ENCODE data around the gene GPR119. TPM values are rescaled to one million over a fixed set of nuclear protein-coding genes. Genes with fewer than 3 reads are reported as not detected.
"Not testable (repeated sequence)": the region's sequence is repeated elsewhere in the genome, so short reads cannot be mapped to it uniquely, and the experiment has no call there.

Gene GPR119
- total RNA-seq, 1 experiment from 2014 or later, result not detected

DNA sequence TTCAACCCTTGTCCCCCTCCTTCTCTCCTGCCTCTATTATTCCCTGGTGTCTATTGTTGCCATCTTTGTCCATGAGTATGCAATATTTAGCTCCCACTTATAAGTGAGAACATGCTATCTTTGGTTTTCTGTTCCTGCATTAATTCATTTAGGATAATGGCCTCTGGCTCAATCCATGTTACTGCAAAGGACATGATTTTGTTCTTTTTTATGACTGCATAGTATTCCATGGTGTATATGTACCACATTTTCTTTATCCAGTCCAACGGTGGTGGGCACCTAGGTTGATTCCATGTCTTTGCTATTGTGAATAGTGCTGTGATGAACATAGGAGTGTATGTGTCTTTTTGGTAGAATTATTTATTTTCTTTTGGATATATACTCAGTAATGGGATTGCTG is 33.4 kb downstream of the GPR119 start:
- POLR2A ChIA-PET, H3K9me3 Mint-ChIP-seq, ATAC-seq: not testable (repeated sequence)

DNA sequence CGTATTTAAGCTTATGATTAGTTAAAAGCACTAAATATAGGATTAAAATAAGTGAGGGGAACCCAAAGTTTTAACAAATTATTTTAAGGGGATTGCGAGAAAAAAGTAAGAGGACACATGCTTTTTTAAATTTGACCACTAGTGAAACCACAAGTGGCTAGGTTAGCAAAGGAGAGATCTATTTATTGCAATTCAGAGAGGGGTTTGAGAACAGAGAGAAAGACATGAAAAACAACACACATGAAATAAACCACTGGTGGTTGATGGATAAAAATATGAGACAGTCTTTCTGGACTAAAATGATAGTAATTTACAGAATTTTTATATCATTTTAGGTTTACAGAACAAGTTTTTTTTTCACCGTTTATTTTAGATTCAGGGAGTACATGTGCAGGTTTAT is 33.9 kb downstream of the GPR119 start:
- Mint-ChIP-seq H3K4me3 (no peak overlapping the region), H3K27ac (no peak overlapping the region), H3K36me3 (peaks cover 9% of the 10 kb centered on the region), H3K9me3 (no peaks in the 10 kb centered on the region), H3K27me3 (ENCODE audit: low read depth) (no peaks in the 10 kb centered on the region), H3K4me1 (no peaks in the 10 kb centered on the region)
- DNase-seq (ENCODE audit: low spot score), result no peak
- ChIA-PET POLR2A (no interaction called here), CTCF (no interaction called here)
- ATAC-seq, result no peak
- TF ChIP-seq ESRRA (CRISPR knock-in tag; IDR thresholded peaks at IDR 0.05; ENCODE audit: borderline replicate concordance), result no peak
- no peak for TF ChIP-seq MYBL2 (CRISPR knock-in tag; IDR thresholded peaks at IDR 0.05)
- TF ChIP-seq ZNF423 (CRISPR knock-in tag; IDR thresholded peaks at IDR 0.05), result no peak
- TF ChIP-seq, protein P1, sequence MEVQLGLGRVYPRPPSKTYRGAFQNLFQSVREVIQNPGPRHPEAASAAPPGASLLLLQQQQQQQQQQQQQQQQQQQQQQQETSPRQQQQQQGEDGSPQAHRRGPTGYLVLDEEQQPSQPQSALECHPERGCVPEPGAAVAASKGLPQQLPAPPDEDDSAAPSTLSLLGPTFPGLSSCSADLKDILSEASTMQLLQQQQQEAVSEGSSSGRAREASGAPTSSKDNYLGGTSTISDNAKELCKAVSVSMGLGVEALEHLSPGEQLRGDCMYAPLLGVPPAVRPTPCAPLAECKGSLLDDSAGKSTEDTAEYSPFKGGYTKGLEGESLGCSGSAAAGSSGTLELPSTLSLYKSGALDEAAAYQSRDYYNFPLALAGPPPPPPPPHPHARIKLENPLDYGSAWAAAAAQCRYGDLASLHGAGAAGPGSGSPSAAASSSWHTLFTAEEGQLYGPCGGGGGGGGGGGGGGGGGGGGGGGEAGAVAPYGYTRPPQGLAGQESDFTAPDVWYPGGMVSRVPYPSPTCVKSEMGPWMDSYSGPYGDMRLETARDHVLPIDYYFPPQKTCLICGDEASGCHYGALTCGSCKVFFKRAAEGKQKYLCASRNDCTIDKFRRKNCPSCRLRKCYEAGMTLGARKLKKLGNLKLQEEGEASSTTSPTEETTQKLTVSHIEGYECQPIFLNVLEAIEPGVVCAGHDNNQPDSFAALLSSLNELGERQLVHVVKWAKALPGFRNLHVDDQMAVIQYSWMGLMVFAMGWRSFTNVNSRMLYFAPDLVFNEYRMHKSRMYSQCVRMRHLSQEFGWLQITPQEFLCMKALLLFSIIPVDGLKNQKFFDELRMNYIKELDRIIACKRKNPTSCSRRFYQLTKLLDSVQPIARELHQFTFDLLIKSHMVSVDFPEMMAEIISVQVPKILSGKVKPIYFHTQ (CRISPR knock-in tag; IDR thresholded peaks at IDR 0.05), result no peak
- TF ChIP-seq, protein P2, sequence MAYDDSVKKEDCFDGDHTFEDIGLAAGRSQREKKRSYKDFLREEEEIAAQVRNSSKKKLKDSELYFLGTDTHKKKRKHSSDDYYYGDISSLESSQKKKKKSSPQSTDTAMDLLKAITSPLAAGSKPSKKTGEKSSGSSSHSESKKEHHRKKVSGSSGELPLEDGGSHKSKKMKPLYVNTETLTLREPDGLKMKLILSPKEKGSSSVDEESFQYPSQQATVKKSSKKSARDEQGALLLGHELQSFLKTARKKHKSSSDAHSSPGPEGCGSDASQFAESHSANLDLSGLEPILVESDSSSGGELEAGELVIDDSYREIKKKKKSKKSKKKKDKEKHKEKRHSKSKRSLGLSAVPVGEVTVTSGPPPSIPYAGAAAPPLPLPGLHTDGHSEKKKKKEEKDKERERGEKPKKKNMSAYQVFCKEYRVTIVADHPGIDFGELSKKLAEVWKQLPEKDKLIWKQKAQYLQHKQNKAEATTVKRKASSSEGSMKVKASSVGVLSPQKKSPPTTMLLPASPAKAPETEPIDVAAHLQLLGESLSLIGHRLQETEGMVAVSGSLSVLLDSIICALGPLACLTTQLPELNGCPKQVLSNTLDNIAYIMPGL (CRISPR knock-in tag; IDR thresholded peaks at IDR 0.05), result no peak
- TF ChIP-seq ETV6 (CRISPR knock-in tag; IDR thresholded peaks at IDR 0.05), result no peak

More for the DNA sequence above, 33.4 kb downstream of the GPR119 start:
- H3K4me1 Mint-ChIP-seq; DNase-seq (ENCODE audit: low spot score); H3K27me3 Mint-ChIP-seq (ENCODE audit: low read depth); CTCF ChIA-PET; H3K36me3 Mint-ChIP-seq; H3K4me3 Mint-ChIP-seq; H3K27ac Mint-ChIP-seq: not testable (repeated sequence)

DNA sequence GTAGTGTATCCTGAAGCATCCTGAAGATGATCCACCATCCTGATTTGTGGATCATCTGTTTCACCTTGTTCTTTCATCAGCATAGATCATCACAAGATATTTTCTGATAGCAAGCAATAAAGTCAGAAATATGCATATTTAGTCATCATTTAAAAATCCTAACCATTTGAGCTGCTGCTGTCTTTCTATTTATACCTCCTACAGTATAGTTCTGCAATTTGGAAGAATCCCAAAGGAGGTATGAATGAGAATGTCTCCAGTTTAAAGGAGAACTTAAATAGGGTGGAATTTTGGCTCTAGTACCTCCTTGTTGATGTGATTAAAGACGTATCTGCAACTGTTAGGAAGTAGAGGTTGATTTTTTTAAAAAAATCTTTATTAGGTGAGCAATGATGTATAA is 38.2 kb downstream of the GPR119 start:
- H3K9me3 Mint-ChIP-seq, result no peaks in the 10 kb centered on the region
- H3K4me3 Mint-ChIP-seq, result no peak overlapping the region
- no peaks in the 10 kb centered on the region for H3K27me3 Mint-ChIP-seq (ENCODE audit: low read depth)
- no peak for TF ChIP-seq SMAD4 (CRISPR knock-in tag; IDR thresholded peaks at IDR 0.05)
- no peak for TF ChIP-seq EMX1 (CRISPR knock-in tag; IDR thresholded peaks at IDR 0.05)
- TF ChIP-seq TP53 (CRISPR knock-in tag; IDR thresholded peaks at IDR 0.05), result no peak
- TF ChIP-seq NFATC4 (CRISPR knock-in tag; IDR thresholded peaks at IDR 0.05), result no peak
- TF ChIP-seq, protein P3, sequence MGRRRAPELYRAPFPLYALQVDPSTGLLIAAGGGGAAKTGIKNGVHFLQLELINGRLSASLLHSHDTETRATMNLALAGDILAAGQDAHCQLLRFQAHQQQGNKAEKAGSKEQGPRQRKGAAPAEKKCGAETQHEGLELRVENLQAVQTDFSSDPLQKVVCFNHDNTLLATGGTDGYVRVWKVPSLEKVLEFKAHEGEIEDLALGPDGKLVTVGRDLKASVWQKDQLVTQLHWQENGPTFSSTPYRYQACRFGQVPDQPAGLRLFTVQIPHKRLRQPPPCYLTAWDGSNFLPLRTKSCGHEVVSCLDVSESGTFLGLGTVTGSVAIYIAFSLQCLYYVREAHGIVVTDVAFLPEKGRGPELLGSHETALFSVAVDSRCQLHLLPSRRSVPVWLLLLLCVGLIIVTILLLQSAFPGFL (CRISPR knock-in tag; IDR thresholded peaks at IDR 0.05; ENCODE audit: borderline replicate concordance), result no peak
- TF ChIP-seq ZNF396 (CRISPR knock-in tag; IDR thresholded peaks at IDR 0.05; ENCODE audit: borderline replicate concordance), result no peak
- TF ChIP-seq IRF2 (CRISPR knock-in tag; IDR thresholded peaks at IDR 0.05; ENCODE audit: borderline replicate concordance, low read depth), result no peak
- TF ChIP-seq JAZF1 (CRISPR knock-in tag; IDR thresholded peaks at IDR 0.05), result no peak
- TF ChIP-seq, protein P4, sequence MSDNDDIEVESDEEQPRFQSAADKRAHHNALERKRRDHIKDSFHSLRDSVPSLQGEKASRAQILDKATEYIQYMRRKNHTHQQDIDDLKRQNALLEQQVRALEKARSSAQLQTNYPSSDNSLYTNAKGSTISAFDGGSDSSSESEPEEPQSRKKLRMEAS (CRISPR knock-in tag; IDR thresholded peaks at IDR 0.05), result no peak
- TF ChIP-seq, protein P5, sequence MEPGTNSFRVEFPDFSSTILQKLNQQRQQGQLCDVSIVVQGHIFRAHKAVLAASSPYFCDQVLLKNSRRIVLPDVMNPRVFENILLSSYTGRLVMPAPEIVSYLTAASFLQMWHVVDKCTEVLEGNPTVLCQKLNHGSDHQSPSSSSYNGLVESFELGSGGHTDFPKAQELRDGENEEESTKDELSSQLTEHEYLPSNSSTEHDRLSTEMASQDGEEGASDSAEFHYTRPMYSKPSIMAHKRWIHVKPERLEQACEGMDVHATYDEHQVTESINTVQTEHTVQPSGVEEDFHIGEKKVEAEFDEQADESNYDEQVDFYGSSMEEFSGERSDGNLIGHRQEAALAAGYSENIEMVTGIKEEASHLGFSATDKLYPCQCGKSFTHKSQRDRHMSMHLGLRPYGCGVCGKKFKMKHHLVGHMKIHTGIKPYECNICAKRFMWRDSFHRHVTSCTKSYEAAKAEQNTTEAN (CRISPR knock-in tag; IDR thresholded peaks at IDR 0.05), result no peak
- no peak overlapping the region for H3K27ac Mint-ChIP-seq
- H3K36me3 Mint-ChIP-seq, result peaks cover 14% of the 10 kb centered on the region
- ATAC-seq (no peak), DNase-seq (ENCODE audit: low spot score) (no peak)
- ChIA-PET CTCF (no interaction called here), POLR2A (no interaction called here)
- peaks cover 23% of the 10 kb centered on the region for H3K4me1 Mint-ChIP-seq
